NCI-H187 (cell line): ENCODE measurements around the gene ARHGAP15.

Experiments used
- DNase-seq, 2 experiments: peaks; one replicate each; lab custom pipeline; 2025; lab: John Stamatoyannopoulos, UW

The ARHGAP15 gene

GRCh38 chr2:143692162-143692561, 562.9 kb downstream of the ARHGAP15 start:
- DNase-seq, result no peak

- no peak for DNase-seq
These were observed 563.7 kb downstream of the ARHGAP15 start for GRCh38 chr2:143692967-143693366.

GRCh38 chr2:143694335-143694734, 565.1 kb downstream of the ARHGAP15 start:
- no peak for DNase-seq

GRCh38 chr2:143696651-143697050, 567.4 kb downstream of the ARHGAP15 start:
- DNase-seq, result no peak

GRCh38 chr2:143697744-143698143, 568.5 kb downstream of the ARHGAP15 start:
- DNase-seq, result no peak

- DNase-seq, result no peak
These were observed 569.1 kb downstream of the ARHGAP15 start for GRCh38 chr2:143698352-143698751.

- DNase-seq, result no peak
These were observed 569.8 kb downstream of the ARHGAP15 start for GRCh38 chr2:143698888-143699570.

- no peak for DNase-seq
These were observed 571.6 kb downstream of the ARHGAP15 start for GRCh38 chr2:143700865-143701264.

GRCh38 chr2:143701785-143702184, 572.6 kb downstream of the ARHGAP15 start:
- DNase-seq, result no peak

GRCh38 chr2:143702931-143703330, 573.7 kb downstream of the ARHGAP15 start:
- no peak for DNase-seq

GRCh38 chr2:143704451-143705106, 575.4 kb downstream of the ARHGAP15 start:
- no peak for DNase-seq

- no peak for DNase-seq
These were observed 576.0 kb downstream of the ARHGAP15 start for GRCh38 chr2:143705108-143705707.

GRCh38 chr2:143706354-143706753, 577.1 kb downstream of the ARHGAP15 start:
- no peak for DNase-seq

GRCh38 chr2:143708682-143709081, 579.5 kb downstream of the ARHGAP15 start:
- DNase-seq, result no peak

- DNase-seq, result no peak
These were observed 581.0 kb downstream of the ARHGAP15 start for GRCh38 chr2:143710196-143710595.

- DNase-seq, result no peak
These were observed 581.7 kb downstream of the ARHGAP15 start for GRCh38 chr2:143710879-143711278.

GRCh38 chr2:143716522-143716921, 587.3 kb downstream of the ARHGAP15 start:
- DNase-seq, result no peak

GRCh38 chr2:143717053-143717452, 587.8 kb downstream of the ARHGAP15 start:
- no peak for DNase-seq

GRCh38 chr2:143717536-143718168, 588.4 kb downstream of the ARHGAP15 start:
- no peak for DNase-seq

- DNase-seq, result no peak
These were observed 589.5 kb downstream of the ARHGAP15 start for GRCh38 chr2:143718745-143719144.

GRCh38 chr2:143719406-143719805, 590.2 kb downstream of the ARHGAP15 start:
- DNase-seq, result no peak

GRCh38 chr2:143720095-143720664, 591.0 kb downstream of the ARHGAP15 start:
- no peak for DNase-seq
